A549 (cell line): ENCODE results near the gene PRKCZ. TPM values are rescaled to one million over a fixed set of nuclear protein-coding genes. Genes with fewer than 3 reads are reported as not detected.

Source experiments
- ATAC-seq, 2 experiments: fragments of 200-7000 bp in 1 of 2; fragments of >200 bp in 1 of 2; cut with Nextera tagmentation in 1 of 2; cut with Tn5 transposase in 1 of 2; 3 replicates each; pipeline versions ENCODE4 v1.8.0 to v1.9.1; 2018 to 2020; ENCODE audit warnings: mild to moderate bottlenecking in 1 of 2, moderate library complexity in 1 of 2
- CTCF ChIA-PET: fragments of 300-600 bp; sonication (Branson Sonifier 250); formaldehyde crosslinking; extraction: SDS; loops from one replicate; lab custom pipeline; 2021; ENCODE audit warnings: antibody characterized with exemption, inconsistent platforms; lab: Yijun Ruan, JAX
- POLR2A ChIA-PET: fragments of 350-600 bp; formaldehyde crosslinking; extraction: SDS; loops from one replicate; lab custom pipeline; 2021; ENCODE audit warnings: antibody characterized with exemption, inconsistent platforms; lab: Yijun Ruan, JAX
- DNase-seq, 2 experiments: peaks; one replicate each; pipeline versions ENCODE4 v3.0.0 to v3.0.0-alpha.2; 2011 to 2016; ENCODE audit warnings: low read depth in 1 of 2, low spot score in 1 of 2
- FAIRE-seq: peaks from 2 replicates; lab custom pipeline; 2011; peaks lifted over from hg19 to GRCh38; lab: Jason Lieb, UNC
- H3K27ac ChIP-seq, 2 experiments: fragments of >200 bp; sonication (Bioruptor Twin); formaldehyde crosslinking; 3 replicates each; pipeline ENCODE4 v1.5.1; 2016 to 2017
- H3K4me1 ChIP-seq: fragments of >200 bp; sonication (Bioruptor Twin); formaldehyde crosslinking; 3 replicates; pipeline ENCODE4 v1.6.1; 2016
- H3K4me2 ChIP-seq: fragments of >200 bp; sonication (Bioruptor Twin); formaldehyde crosslinking; 3 replicates; pipeline ENCODE4 v1.6.1; 2016
- H3K4me3 ChIP-seq: fragments of >200 bp; sonication (Bioruptor Twin); formaldehyde crosslinking; 3 replicates; pipeline ENCODE4 v1.5.1; 2016
- H3K9me3 ChIP-seq: fragments of >200 bp; sonication (Bioruptor Twin); formaldehyde crosslinking; 3 replicates; pipeline ENCODE4 v1.6.1; 2016
- ATOH8 ChIP-seq: fragments of 250-450 bp; sonication (Bioruptor Pico); IDR thresholded peaks from 2 replicates; pipeline ENCODE4 v1.5.0; 2020; ENCODE audit warnings: low read depth, mild to moderate bottlenecking, moderate library complexity
- BHLHE40 ChIP-seq: IDR thresholded peaks from 2 replicates; pipeline ENCODE4 v1.6.1; 2012; ENCODE audit warnings: low read depth, low read length, inconsistent platforms
- CBX2 ChIP-seq: fragments of 200-600 bp; sonication (generic); IDR thresholded peaks from 2 replicates; pipeline ENCODE4 v1.6.1; 2016; ENCODE audit warnings: low read depth, mild to moderate bottlenecking, borderline replicate concordance
- CBX8 ChIP-seq: fragments of 200-600 bp; sonication (generic); IDR thresholded peaks from 2 replicates; pipeline ENCODE4 v1.6.1; 2016
- E2F6 ChIP-seq: IDR thresholded peaks from 2 replicates; pipeline ENCODE4 v1.6.1; 2012; ENCODE audit warnings: low read depth, borderline replicate concordance
- EHF ChIP-seq: fragments of 250-450 bp; sonication (Bioruptor Pico); IDR thresholded peaks from 2 replicates; pipeline ENCODE4 v1.5.0; 2020; ENCODE audit warnings: mild to moderate bottlenecking
- ELK1 ChIP-seq: fragments of 150-350 bp; IDR thresholded peaks from 2 replicates; pipeline ENCODE4 v1.6.1; 2014; ENCODE audit warnings: low read depth, mild to moderate bottlenecking, low read length
- EP300 ChIP-seq, 2 experiments: fragments of >200 bp; sonication (Bioruptor Twin); formaldehyde crosslinking; IDR thresholded peaks; 2 replicates in 1 of 2; 3 replicates in 1 of 2; pipeline ENCODE4 v1.6.1; 2016 to 2017
- ESRRA ChIP-seq: fragments of 150-350 bp; IDR thresholded peaks from 2 replicates; pipeline ENCODE4 v1.6.1; 2014; ENCODE audit warnings: mild to moderate bottlenecking, low read length, borderline replicate concordance
- FOXS1 ChIP-seq: fragments of 250-450 bp; sonication (Bioruptor Pico); IDR thresholded peaks from 2 replicates; pipeline ENCODE4 v1.5.0; 2020; ENCODE audit warnings: mild to moderate bottlenecking, moderate library complexity
- GATA3 ChIP-seq: IDR thresholded peaks from 2 replicates; pipeline ENCODE4 v1.6.1; 2012; ENCODE audit warnings: borderline replicate concordance
- HDAC2 ChIP-seq: fragments of 200-600 bp; sonication (generic); IDR thresholded peaks from 2 replicates; pipeline ENCODE4 v1.6.1; 2016
- HEYL ChIP-seq: fragments of 250-450 bp; sonication (Bioruptor Pico); IDR thresholded peaks from 2 replicates; pipeline ENCODE4 v1.8.0; 2021; ENCODE audit warnings: mild to moderate bottlenecking, moderate library complexity
- JUNB ChIP-seq: fragments of >200 bp; sonication (Bioruptor Twin); formaldehyde crosslinking; IDR thresholded peaks from 2 replicates; pipeline ENCODE4 v1.6.1; 2016
- KDM1A ChIP-seq: fragments of 200-600 bp; sonication (generic); IDR thresholded peaks from 2 replicates; pipeline ENCODE4 v1.6.1; 2016; ENCODE audit warnings: low read depth, mild to moderate bottlenecking
- MAX ChIP-seq: IDR thresholded peaks from 2 replicates; pipeline ENCODE4 v1.6.1; 2012
- MAZ ChIP-seq: fragments of 150-350 bp; IDR thresholded peaks from 2 replicates; pipeline ENCODE4 v1.6.1; 2014; ENCODE audit warnings: antibody characterized with exemption, low read depth, low read length, borderline replicate concordance
- MYC ChIP-seq: IDR thresholded peaks from 2 replicates; pipeline ENCODE4 v1.6.1; 2012; ENCODE audit warnings: mild to moderate bottlenecking, inconsistent platforms, low read length, improper control_type of control experiment, borderline replicate concordance
- NPAS2 ChIP-seq: fragments of 250-450 bp; sonication (Bioruptor Pico); IDR thresholded peaks from 2 replicates; pipeline ENCODE4 v1.8.0; 2022; ENCODE audit warnings: mild to moderate bottlenecking, moderate library complexity, borderline replicate concordance
- NR3C1 ChIP-seq: fragments of >200 bp; sonication (Bioruptor Twin); formaldehyde crosslinking; IDR thresholded peaks from 3 replicates; pipeline ENCODE4 v1.6.1; 2017
- POLR2A ChIP-seq: IDR thresholded peaks from 2 replicates; pipeline ENCODE4 v1.6.1; 2012; ENCODE audit warnings: mild to moderate bottlenecking, low read length
- RAD21 ChIP-seq, 2 experiments: fragments of >200 bp in 1 of 2; sonication (Bioruptor Twin) in 1 of 2; formaldehyde crosslinking in 1 of 2; IDR thresholded peaks in 1 of 2; conservative IDR thresholded peaks in 1 of 2; 2 replicates in 1 of 2; 3 replicates in 1 of 2; pipeline ENCODE4 v1.6.1; 2012 to 2018; ENCODE audit warnings: inconsistent platforms in 1 of 2
- TP53 ChIP-seq: fragments of 250-450 bp; sonication (Bioruptor Pico); IDR thresholded peaks from 2 replicates; pipeline ENCODE4 v1.5.0; 2021; ENCODE audit warnings: mild to moderate bottlenecking, moderate library complexity
- USF2 ChIP-seq: fragments of 450-650 bp; IDR thresholded peaks from 2 replicates; pipeline ENCODE4 v1.6.1; 2014; ENCODE audit warnings: antibody characterized with exemption
- ZFP36 ChIP-seq: fragments of 450-650 bp; IDR thresholded peaks from 2 replicates; pipeline ENCODE4 v1.6.1; 2014; ENCODE audit warnings: borderline replicate concordance; ENCODE audit not compliant: partially characterized antibody
- WGBS: methylation state at CpG from one replicate; pipeline ENCODE4 v1.1.6; 2017; ENCODE audit errors: missing lambda C conversion rate; 5-methylcytosine and 5-hydroxymethylcytosine counted together
- polyA plus RNA-seq, 4 experiments: library from polyadenylated mRNA; depleted of rRNA in 3 of 4; stranded (reverse); fragments of >200 nt; fragmentation: RNase III in 1 of 4; extraction: RNeasy Plus Mini Kit Qiagen cat#74134 plus additional on column Dnase treatment in 1 of 4; gene quantifications; 2 replicates in 3 of 4; 3 replicates in 1 of 4; pipeline ENCODE4 v1.2.3, GENCODE V29; 2011 to 2017

PRKCZ gene
- polyA plus RNA-seq, 2 of the 4 experiments (the other 2 are of a cell fraction) = 9.5 to 9.8 TPM

- no peaks in the 10 kb centered on the region for H3K9me3 ChIP-seq
- H3K4me1 ChIP-seq = no peaks in the 10 kb centered on the region
- no peak for ATAC-seq
- H3K27ac ChIP-seq = no peak overlapping the region
- FAIRE-seq = no peak
- TF ChIP-seq CBX8 (no peak), HEYL (CRISPR knock-in tag) (no peak), E2F6 (no peak), NR3C1 (no peak), EHF (CRISPR knock-in tag) (no peak), ATOH8 (no peak), HDAC2 (no peak), CBX2 (no peak), POLR2A (no peak), MAX (no peak), MAZ (no peak)
- H3K4me3 ChIP-seq = no peak overlapping the region
- POLR2A ChIA-PET = no interaction called here
- H3K4me2 ChIP-seq = no peak overlapping the region
- CTCF ChIA-PET = interaction anchor here (0.9 to 1.0 kb wide), 2 partner anchors 13 to 14 kb away, joined by 3 to 6 read pairs; no protein-coding TSS in a partner anchor
- WGBS = 87% methylated on average over 13 of the region's 18 CpGs
- DNase-seq = no peak
Observed at GRCh38 chr1:2159124-2159523, 108.9 kb downstream of the PRKCZ start.

- ATAC-seq (no peak), DNase-seq (no peak), FAIRE-seq (no peak)
- Histone ChIP-seq H3K27ac (no peak overlapping the region), H3K4me3 (no peak overlapping the region), H3K4me2 (no peak overlapping the region), H3K4me1 (no peaks in the 10 kb centered on the region), H3K9me3 (no peaks in the 10 kb centered on the region)
- CTCF ChIA-PET = no interaction called here
- 89% methylated on average over 30 of the region's 34 CpGs for WGBS
- TF ChIP-seq HEYL (CRISPR knock-in tag) = no peak
- no peak for TF ChIP-seq USF2
- TF ChIP-seq ESRRA = no peak
- no peak for TF ChIP-seq FOXS1
- no peak for TF ChIP-seq BHLHE40
- POLR2A ChIA-PET = no interaction called here
Observed at GRCh38 chr1:2160451-2161300, 110.5 kb downstream of the PRKCZ start.

GRCh38 chr1:2163205-2163604 is 113.0 kb downstream of the PRKCZ start:
- ATAC-seq = no peak
- no peak overlapping the region for H3K4me2 ChIP-seq
- POLR2A ChIA-PET = no interaction called here
- FAIRE-seq = no peak
- H3K27ac ChIP-seq = no peak overlapping the region
- no peak overlapping the region for H3K4me3 ChIP-seq
- no peaks in the 10 kb centered on the region for H3K4me1 ChIP-seq
- CTCF ChIA-PET = interaction anchor here (1.4 to 4.7 kb wide), 2 partner anchors 11 to 23 kb away, joined by 3 to 28 read pairs; no protein-coding TSS in a partner anchor
- TF ChIP-seq KDM1A (no peak), EHF (CRISPR knock-in tag) (no peak)
- TF ChIP-seq, all 56 proteins: peak for 0
- 97% methylated on average over 5 of the region's 7 CpGs for WGBS
- DNase-seq = no peak
- H3K9me3 ChIP-seq = no peaks in the 10 kb centered on the region

GRCh38 chr1:2165646-2166045 is 115.4 kb downstream of the PRKCZ start:
- CTCF ChIA-PET = interaction anchor here (1.4 to 4.7 kb wide), 3 partner anchors 8 to 121 kb away, joined by 3 to 28 read pairs (median 9); no protein-coding TSS in a partner anchor
- Histone ChIP-seq H3K4me1 (no peaks in the 10 kb centered on the region), H3K27ac (no peak overlapping the region), H3K4me3 (no peak overlapping the region), H3K9me3 (no peaks in the 10 kb centered on the region), H3K4me2 (no peak overlapping the region)
- 94% methylated on average over 13 of the region's 19 CpGs for WGBS
- FAIRE-seq = no peak
- no peak for ATAC-seq
- no peak for TF ChIP-seq ZFP36
- TF ChIP-seq MYC = no peak
- no peak for TF ChIP-seq NR3C1
- TF ChIP-seq ELK1 = no peak
- no peak for TF ChIP-seq TP53 (CRISPR knock-in tag)
- TF ChIP-seq EP300 (IDR thresholded peaks at IDR 0.05) = no peak
- TF ChIP-seq E2F6 = no peak
- TF ChIP-seq NPAS2 = no peak
- no peak for TF ChIP-seq RAD21 (conservative IDR thresholded peaks at IDR 0.05 in 1 of 2, IDR thresholded peaks at IDR 0.05 in 1 of 2)
- TF ChIP-seq JUNB = no peak
- no peak for TF ChIP-seq CBX8
- no peak for TF ChIP-seq GATA3
- DNase-seq = no peak
- POLR2A ChIA-PET = no interaction called here
